CD4-positive, alpha-beta T cell treated with Interleukin-6 at 100 ng/mL for 8 hours (primary cell): Measurements from ENCODE around the gene WDR88.
"Not testable (repeated sequence)": the region's sequence is repeated elsewhere in the genome, so short reads cannot be mapped to it uniquely, and the experiment has no call there.

Experiments
- DNase-seq: peaks from one replicate; pipeline ENCODE4 v3.0.0-alpha.2; 2020; ENCODE audit warnings: mixed read lengths, low spot score

Gene WDR88

DNA sequence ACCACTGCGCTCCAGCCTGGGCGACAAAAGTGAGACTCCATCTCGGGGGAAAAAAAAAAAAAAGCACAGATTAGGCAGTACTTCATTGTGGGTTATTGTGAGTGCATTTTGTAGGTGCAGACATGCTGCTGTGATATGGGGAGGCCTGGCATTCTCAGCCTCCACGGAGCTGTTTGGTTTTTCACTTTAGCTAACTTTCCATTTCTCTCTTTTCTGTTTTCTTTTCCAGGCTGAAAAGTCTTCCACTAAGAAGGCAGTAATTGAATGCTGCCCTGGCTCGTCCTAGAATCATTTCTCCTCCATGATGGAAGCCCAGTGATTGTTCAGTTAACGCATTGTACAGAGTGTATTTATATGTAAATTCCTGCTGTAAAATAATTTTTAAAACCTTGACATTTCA, 2.0 kb upstream of the WDR88 start:
- DNase-seq, result no peak

DNA sequence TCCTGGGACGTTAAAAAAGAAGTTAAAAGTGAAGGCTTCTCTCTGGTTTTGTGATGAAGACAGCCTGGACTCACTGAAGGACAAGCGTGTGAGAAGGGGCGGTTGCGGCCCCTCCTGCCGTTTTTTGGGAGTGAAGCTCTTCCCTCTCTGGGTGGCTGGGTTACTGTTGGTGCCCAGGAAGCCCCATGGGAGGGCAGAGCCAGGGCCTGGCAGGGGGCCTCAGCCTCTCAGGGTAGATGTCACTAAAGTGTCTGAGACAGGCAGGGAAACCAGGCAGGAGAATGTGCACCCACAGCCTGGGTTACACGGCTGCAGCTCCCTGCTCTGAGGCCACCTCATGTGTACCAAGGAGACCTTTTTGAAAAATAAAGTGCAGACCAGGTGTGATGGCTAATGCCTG, 1.5 kb upstream of the WDR88 start:
- DNase-seq, result no peak

GRCh38 chr19:33132425-33132824, 511 bp downstream of the WDR88 start:
- no peak for DNase-seq

DNA sequence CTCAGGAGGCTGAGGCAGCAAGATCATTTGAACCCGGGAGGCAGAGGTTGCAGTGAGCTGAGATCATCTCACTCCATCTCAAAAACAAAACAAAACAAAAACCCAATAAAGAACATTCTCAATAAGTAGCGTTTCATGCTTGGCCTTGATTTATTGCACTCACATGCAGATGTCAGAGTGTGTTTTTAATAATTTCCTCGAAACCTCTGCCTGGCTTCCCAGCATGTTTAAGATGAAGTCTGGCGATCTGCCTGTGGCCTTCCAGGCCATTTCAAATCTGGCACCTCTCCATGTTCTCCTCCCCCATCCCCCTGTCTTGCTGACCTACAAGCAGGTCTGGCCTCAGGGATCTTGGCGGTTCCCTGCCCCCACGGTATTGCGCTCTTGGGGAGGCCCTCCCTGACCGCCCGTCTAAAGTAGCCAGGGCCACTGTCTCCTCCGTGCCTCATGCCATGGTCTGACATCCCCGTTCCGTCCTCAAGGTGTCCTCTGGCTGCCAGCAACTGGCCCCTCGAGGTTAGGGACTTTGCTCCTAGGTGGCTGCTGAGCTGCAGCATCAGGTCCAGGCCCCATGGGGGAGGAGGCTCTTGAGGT, 1.6 kb downstream of the WDR88 start:
- DNase-seq, result no peak

DNA sequence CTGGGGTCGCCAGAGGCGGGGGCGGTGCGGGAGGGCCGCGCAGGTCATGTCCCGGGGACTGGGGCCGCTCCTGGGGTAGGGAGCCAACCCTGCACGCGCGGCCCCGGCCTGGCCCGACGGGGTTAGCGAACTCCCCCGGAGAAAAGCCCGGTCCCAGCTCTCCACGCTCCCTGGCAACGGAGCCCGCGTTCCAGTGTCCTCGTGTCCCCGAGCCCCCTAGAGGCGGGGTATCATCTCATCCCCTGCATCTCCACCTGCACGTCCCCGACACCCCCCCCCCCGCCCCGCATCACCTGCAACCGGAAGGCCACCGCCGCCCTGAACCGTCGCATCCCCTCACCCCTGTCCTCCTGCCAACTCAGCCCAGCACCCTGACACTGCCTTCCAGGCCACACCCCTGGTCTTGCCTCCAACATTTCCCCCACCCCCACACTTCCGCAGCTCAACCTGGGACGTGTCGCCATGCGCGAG, 2.7 kb downstream of the WDR88 start:
- peak; percentile 56 for DNase-seq

GRCh38 chr19:33139165-33139564, 7.3 kb downstream of the WDR88 start:
- DNase-seq, result no peak

GRCh38 chr19:33143897-33144405, 12.0 kb downstream of the WDR88 start:
- peak; percentile 57 for DNase-seq

- DNase-seq, result no peak
Measured at GRCh38 chr19:33146209-33146608, 14.3 kb downstream of the WDR88 start.

- DNase-seq, result no peak
Measured at GRCh38 chr19:33147538-33147937, 15.6 kb downstream of the WDR88 start.

DNA sequence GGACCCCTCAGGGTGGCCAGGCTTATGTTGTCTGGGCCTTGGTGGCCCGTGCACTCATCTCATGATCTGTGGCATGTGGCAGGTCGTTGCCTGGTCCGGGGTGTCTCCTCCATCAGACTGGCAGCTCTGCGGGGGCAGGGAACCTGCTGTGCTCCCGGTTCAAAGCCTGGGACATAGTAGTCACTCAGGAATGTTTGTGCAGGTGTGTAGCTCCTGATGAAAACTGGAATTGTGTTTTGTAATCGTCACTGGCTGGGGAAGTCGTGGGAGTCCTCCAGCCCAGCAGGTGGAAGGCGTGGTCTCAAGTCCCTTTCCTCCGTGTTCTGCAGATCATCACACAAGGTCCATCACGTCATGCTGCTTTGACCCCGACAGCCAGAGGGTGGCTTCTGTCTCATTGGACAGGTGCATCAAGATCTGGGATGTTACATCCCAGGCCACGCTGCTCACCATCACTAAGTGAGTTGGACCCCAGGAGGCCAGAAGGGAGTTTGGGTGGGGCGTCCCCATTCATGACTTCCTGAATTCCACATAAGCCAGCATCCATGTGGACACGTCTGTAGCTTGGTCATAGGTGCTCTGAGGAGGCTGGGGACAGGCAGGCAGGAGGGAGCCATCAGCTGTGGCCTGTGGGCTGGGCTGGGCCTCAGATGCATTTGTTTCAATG, 19.1 kb downstream of the WDR88 start:
- no peak for DNase-seq

GRCh38 chr19:33152176-33152575, 20.3 kb downstream of the WDR88 start:
- no peak for DNase-seq

- DNase-seq, result not testable (repeated sequence)
Measured at GRCh38 chr19:33152625-33153024, 20.7 kb downstream of the WDR88 start.

GRCh38 chr19:33154313-33154712, 22.4 kb downstream of the WDR88 start:
- DNase-seq, result not testable (repeated sequence)

DNA sequence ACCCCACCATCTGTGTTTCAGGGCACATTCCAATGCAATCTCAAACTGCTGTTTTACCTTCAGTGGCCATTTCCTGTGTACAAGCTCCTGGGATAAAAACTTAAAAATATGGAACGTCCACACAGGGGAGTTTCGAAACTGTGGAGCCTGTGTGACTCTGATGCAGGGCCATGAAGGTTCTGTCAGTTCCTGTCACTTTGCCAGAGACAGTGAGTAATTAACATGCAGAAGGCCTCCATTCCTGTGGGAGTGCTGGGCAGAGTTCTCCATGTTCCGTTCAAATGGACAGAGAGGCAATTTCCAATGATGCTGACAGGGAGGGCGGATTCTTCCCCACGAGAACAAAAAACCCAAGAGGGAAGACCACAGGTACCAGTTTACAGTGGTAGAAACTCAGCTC, 24.4 kb downstream of the WDR88 start:
- no peak for DNase-seq

GRCh38 chr19:33157906-33158305, 26.0 kb downstream of the WDR88 start:
- no peak for DNase-seq

DNA sequence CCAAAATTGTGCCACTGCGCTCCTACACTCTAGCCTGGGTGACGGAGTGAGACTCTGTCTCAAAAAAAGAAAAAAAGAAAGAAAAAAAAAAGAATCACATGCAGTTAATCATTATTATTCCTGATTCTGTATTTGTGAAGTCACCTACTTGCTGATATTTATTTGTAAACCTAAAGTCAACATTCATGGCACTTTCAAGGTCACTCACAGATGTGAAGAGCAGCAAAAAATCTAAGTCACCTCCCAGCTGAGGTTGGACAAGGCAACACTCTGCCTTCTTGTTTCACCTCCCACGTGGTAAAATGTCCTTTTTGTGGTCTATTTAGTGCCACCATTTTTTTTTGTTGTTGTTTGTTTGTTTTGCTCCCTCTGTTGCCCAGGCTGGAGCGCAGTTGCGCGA, 26.5 kb downstream of the WDR88 start:
- no peak for DNase-seq

DNA sequence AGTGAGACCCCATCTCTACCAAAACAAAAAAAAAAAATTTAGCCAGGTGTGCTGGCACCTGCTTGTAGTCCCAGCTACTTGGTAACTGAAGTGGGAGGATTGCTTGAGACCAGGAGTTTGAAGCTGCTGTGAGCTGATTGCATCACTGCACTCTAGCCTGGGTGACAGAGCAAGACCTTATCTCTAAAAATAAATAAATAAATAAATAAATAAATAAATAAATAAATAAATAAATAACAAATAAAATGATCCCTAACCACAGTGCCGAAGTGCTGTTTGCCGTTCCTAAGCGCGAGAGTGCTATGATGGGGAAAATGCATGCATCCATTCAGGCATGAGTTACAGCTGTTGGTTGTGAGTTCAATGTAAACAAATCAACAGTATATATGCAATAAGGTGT, 27.2 kb downstream of the WDR88 start:
- no peak for DNase-seq

DNA sequence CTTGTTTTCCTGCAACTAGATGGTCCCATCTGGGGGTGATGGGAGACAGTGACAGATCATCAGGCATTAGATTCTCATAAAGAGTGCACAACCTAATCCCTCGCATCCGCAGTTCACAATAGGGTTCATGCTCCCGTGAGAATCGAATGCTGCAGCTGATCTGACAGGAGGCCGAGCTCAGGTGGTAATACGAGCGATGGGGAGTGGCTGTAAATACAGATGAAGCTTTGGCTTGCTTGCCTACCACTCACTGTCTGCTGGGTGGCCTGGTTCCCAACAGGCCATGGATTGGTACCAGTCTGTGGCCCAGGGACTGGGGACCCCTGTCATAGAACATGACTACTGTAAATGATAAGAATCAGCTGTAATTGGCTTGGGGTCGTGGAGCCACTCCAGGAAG, 28.0 kb downstream of the WDR88 start:
- DNase-seq, result no peak

- no peak for DNase-seq
Measured at GRCh38 chr19:33161201-33161600, 29.3 kb downstream of the WDR88 start.

DNA sequence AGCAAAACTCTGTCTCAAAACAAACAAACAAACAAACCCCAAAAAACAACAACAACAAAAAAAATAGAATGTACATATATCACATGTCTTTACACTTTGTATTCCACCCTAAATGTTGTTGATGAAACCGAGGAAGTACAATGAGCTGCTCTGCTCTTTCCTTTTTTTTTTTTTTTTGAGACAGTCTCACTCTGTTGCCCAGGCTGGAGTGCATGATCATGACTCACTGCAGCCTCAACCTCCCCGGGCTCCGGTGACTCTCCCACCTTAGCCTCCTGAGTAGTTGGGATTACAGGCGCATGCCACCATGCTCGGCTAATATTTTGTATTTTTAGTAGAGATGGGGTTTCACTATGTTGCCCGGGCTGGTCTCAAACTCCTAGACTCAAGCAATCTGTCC, 31.6 kb downstream of the WDR88 start:
- no peak for DNase-seq

DNA sequence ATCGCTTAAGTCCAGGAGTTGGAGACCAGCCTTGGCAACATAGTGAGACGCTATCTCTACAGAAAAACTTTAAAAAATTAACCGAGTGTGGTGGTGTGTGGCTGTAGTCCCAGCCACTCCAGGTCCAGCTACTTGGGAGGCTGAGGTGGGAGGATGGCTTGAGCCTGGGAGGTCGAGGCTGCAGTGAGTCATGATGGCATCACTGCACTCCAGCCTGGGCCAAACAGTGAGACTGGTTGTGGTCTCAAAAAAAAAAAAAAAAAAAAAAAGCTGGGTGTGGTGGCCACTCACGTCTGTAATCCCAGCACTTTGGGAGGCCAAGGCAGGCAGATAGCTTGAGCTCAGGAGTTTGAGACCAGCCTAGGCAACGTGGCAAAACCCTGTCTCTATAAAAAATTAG, 34.1 kb downstream of the WDR88 start:
- not testable (repeated sequence) for DNase-seq

- no peak for DNase-seq
Measured at GRCh38 chr19:33167438-33167837, 35.5 kb downstream of the WDR88 start.

DNA sequence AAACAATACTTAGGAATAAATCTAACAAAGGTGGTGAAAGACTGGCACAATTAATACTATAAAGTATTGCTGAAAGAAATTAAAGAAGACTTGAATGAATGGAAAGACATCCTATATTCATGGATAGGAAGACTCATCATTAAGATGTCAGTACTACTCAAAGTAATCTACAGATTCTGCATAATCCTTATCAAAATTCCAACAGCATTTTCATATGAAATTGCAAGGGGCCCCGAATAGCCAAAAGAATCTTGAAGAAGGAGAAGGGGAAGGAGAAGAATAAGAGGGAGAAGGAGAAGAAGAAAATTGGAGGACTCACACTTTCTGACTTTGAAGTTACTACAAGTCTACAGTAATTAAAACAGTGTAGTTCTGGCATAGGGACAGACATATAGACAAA, 36.6 kb downstream of the WDR88 start:
- no peak for DNase-seq
